Measurements from ENCODE around the gene CCNY.

DNA sequence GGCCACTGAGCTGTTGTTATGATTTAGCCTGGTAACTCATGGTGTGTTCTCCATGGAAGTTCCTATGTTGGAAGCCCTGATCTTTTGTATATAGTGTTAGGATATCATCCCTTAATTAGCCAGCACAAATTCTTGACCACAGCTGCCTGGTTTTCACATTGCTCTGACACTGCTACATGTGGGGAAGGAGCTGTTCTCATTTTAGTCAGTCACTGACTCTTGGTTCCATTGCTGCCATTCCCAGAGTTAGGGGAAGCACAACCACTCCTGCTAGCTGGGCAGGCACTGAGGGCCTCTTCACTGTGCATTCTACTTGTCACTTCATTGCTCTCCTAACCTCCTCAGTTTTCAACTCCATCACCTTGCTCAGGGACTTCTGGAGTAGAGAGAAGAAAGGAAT is 170.4 kb downstream of the CCNY start:
- no peak for TF ChIP-seq EZH2phosphoT487 (IDR thresholded peaks at IDR 0.05; ENCODE audit: low read length)
- TF ChIP-seq, protein P1, sequence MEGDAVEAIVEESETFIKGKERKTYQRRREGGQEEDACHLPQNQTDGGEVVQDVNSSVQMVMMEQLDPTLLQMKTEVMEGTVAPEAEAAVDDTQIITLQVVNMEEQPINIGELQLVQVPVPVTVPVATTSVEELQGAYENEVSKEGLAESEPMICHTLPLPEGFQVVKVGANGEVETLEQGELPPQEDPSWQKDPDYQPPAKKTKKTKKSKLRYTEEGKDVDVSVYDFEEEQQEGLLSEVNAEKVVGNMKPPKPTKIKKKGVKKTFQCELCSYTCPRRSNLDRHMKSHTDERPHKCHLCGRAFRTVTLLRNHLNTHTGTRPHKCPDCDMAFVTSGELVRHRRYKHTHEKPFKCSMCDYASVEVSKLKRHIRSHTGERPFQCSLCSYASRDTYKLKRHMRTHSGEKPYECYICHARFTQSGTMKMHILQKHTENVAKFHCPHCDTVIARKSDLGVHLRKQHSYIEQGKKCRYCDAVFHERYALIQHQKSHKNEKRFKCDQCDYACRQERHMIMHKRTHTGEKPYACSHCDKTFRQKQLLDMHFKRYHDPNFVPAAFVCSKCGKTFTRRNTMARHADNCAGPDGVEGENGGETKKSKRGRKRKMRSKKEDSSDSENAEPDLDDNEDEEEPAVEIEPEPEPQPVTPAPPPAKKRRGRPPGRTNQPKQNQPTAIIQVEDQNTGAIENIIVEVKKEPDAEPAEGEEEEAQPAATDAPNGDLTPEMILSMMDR (IDR thresholded peaks at IDR 0.05; ENCODE audit: low read length): no peak

All from MM.1S (cell line).